ENCODE results near the gene ERVFRD-1. TPM values are rescaled to one million over a fixed set of nuclear protein-coding genes. Genes with fewer than 3 reads are reported as not detected.

The ERVFRD-1 gene
- total and polyA plus RNA-seq, 7 donors = 0.04 to 0.11 (median 0.06) TPM; not detected in 4

- Histone ChIP-seq H3K27me3 (ENCODE audit: insufficient read depth in 3 of 3, low read length in 2 of 3) (no peaks in the 10 kb centered on the region), H3K4me3 (no peak overlapping the region), H3K4me1 (no peaks in the 10 kb centered on the region), H3K36me3 (ENCODE audit: insufficient read depth in 1 of 2, low read depth in 1 of 2) (no peaks in the 10 kb centered on the region), H3K27ac (no peak overlapping the region), H3K9me3 (no peaks in the 10 kb centered on the region)
- 90 to 94% (median 93%) methylated on average over 4 of the region's 4 CpGs for WGBS, 3 donors
- intact Hi-C loops (cut with DNase I) = loop anchor here in 1 of 2 donors (10.0 kb wide), 1 partner anchor 107 kb away; no protein-coding TSS in a partner anchor
- TF ChIP-seq CTCF (IDR thresholded peaks at IDR 0.05) = no peak
- ATAC-seq = no peak
- DNase-seq = no peak
Measured at GRCh38 chr6:11062083-11062482, 49.4 kb downstream of the ERVFRD-1 start.

- DNase-seq (no peak), ATAC-seq (no peak)
- H3K9me3 ChIP-seq = no peaks in the 10 kb centered on the region
- no peaks in the 10 kb centered on the region for H3K36me3 ChIP-seq (ENCODE audit: insufficient read depth in 1 of 2, low read depth in 1 of 2)
- H3K4me1 ChIP-seq = no peaks in the 10 kb centered on the region
- H3K27ac ChIP-seq = no peak overlapping the region
- no peak for TF ChIP-seq CTCF (IDR thresholded peaks at IDR 0.05)
- WGBS, 3 donors = 91 to 95% (median 94%) methylated on average over 5 of the region's 5 CpGs
- intact Hi-C loops (cut with DNase I) = no loop called here
- H3K4me3 ChIP-seq = no peak overlapping the region
- H3K27me3 ChIP-seq (ENCODE audit: insufficient read depth in 3 of 3, low read length in 2 of 3) = no peaks in the 10 kb centered on the region
Measured at GRCh38 chr6:11058406-11058805, 53.1 kb downstream of the ERVFRD-1 start.

- H3K4me1 ChIP-seq = no peaks in the 10 kb centered on the region
- no peak overlapping the region for H3K4me3 ChIP-seq
- 61 to 74% (median 64%) methylated on average over 1 of the region's 1 CpG for WGBS, 3 donors
- no peaks in the 10 kb centered on the region for H3K9me3 ChIP-seq
- no peak overlapping the region for H3K27ac ChIP-seq
- no peak for ATAC-seq
- H3K27me3 ChIP-seq (ENCODE audit: insufficient read depth in 3 of 3, low read length in 2 of 3) = no peaks in the 10 kb centered on the region
- intact Hi-C loops (cut with DNase I) = no loop called here
- no peak for DNase-seq
- no peaks in the 10 kb centered on the region for H3K36me3 ChIP-seq (ENCODE audit: insufficient read depth in 1 of 2, low read depth in 1 of 2)
- no peak for TF ChIP-seq CTCF (IDR thresholded peaks at IDR 0.05)
Measured at GRCh38 chr6:11056871-11057270, 54.7 kb downstream of the ERVFRD-1 start.

- Histone ChIP-seq H3K36me3 (ENCODE audit: insufficient read depth in 1 of 2, low read depth in 1 of 2) (no peaks in the 10 kb centered on the region), H3K4me1 (no peaks in the 10 kb centered on the region), H3K27me3 (ENCODE audit: insufficient read depth in 3 of 3, low read length in 2 of 3) (peaks cover 0 to 6% (median 0%) of the 10 kb centered on the region in 3 donors), H3K9me3 (no peaks in the 10 kb centered on the region), H3K27ac (no peak overlapping the region), H3K4me3 (no peak overlapping the region)
- no peak for ATAC-seq
- WGBS, 3 donors = 61 to 70% (median 66%) methylated on average over 4 of the region's 4 CpGs
- DNase-seq = no peak
- intact Hi-C loops (cut with DNase I) = no loop called here
- TF ChIP-seq CTCF (IDR thresholded peaks at IDR 0.05) = no peak
Measured at GRCh38 chr6:11055127-11055627, 56.3 kb downstream of the ERVFRD-1 start.

GRCh38 chr6:11054722-11055121, 56.8 kb downstream of the ERVFRD-1 start:
- no peaks in the 10 kb centered on the region for H3K4me1 ChIP-seq
- H3K27me3 ChIP-seq (ENCODE audit: insufficient read depth in 3 of 3, low read length in 2 of 3) = peaks cover 0 to 10% (median 0%) of the 10 kb centered on the region in 3 donors
- WGBS, 3 donors = 82 to 90% (median 86%) methylated on average over 1 of the region's 1 CpG
- H3K9me3 ChIP-seq = no peaks in the 10 kb centered on the region
- H3K27ac ChIP-seq = no peak overlapping the region
- no peak overlapping the region for H3K4me3 ChIP-seq
- intact Hi-C loops (cut with DNase I) = no loop called here
- DNase-seq = no peak
- no peak for TF ChIP-seq CTCF (IDR thresholded peaks at IDR 0.05)
- ATAC-seq = no peak
- no peaks in the 10 kb centered on the region for H3K36me3 ChIP-seq (ENCODE audit: insufficient read depth in 1 of 2, low read depth in 1 of 2)

Data from psoas muscle (tissue), 8 donors.